ENCODE data around the gene UTF1. TPM values are rescaled to one million over a fixed set of nuclear protein-coding genes. Genes with fewer than 3 reads are reported as not detected.

Gene UTF1
- polyA plus RNA-seq, 3 donors = 0.14 to 0.48 (median 0.24) TPM

- peak overlapping the region; percentile 89 to 97 (median 96) for H3K27ac Mint-ChIP-seq
- H3K4me1 Mint-ChIP-seq = peaks cover 24% of the 10 kb centered on the region
- H3K4me3 ChIP-seq (replicated peaks in 1 of 3; ENCODE audit: low read depth in 2 of 3, low read length in 3 of 3) = peak overlapping the region; percentile 40 to 76 (median 55)
- H3K27me3 ChIP-seq (ENCODE audit: control insufficient read depth in 2 of 2, insufficient read depth in 2 of 2, low read length in 2 of 2) = peaks cover 6 to 54% of the 10 kb centered on the region in 2 donors
- no peaks in the 10 kb centered on the region for H3K79me2 ChIP-seq (ENCODE audit: insufficient read depth, low read length)
- H4K20me1 ChIP-seq (ENCODE audit: insufficient read depth, low read length) = no peaks in the 10 kb centered on the region
- intact Hi-C loops (cut with micrococcal nuclease) = loop anchor here in 1 of 2 donors (10.0 kb wide), 1 partner anchor 91 kb away; no protein-coding TSS in a partner anchor
- peaks cover 0 to 3% of the 10 kb centered on the region in 2 donors for H3K9me3 ChIP-seq (replicated peaks in 1 of 2; ENCODE audit: control insufficient read depth in 1 of 2, insufficient read depth in 1 of 2, low read length in 2 of 2)
- peaks cover 9 to 20% of the 10 kb centered on the region in 2 donors for H3K36me3 Mint-ChIP-seq
- H3K9ac ChIP-seq (ENCODE audit: insufficient read depth, low read length, poor library complexity, severe bottlenecking) = peak overlapping the region; percentile 87
- H3K4me2 ChIP-seq (replicated peaks; ENCODE audit: extremely low read depth, low read length, poor library complexity, severe bottlenecking) = peak overlapping the region; percentile 74
- H3K36me3 ChIP-seq (replicated peaks in 1 of 2; ENCODE audit: control insufficient read depth in 1 of 2, insufficient read depth in 2 of 2, low read length in 2 of 2) = no peaks in the 10 kb centered on the region
- peak overlapping the region; percentile 76 to 86 for H3K4me3 Mint-ChIP-seq
- peak overlapping the region; percentile 89 to 92 for H3K27ac ChIP-seq (ENCODE audit: low read depth in 1 of 2, low read length in 2 of 2)
- peak overlapping the region; percentile 74 for H2AFZ ChIP-seq (ENCODE audit: insufficient read depth, low read depth, low read length, poor library complexity, severe bottlenecking)
- H3K9me3 Mint-ChIP-seq = peaks cover 2 to 17% (median 12%) of the 10 kb centered on the region in 7 donors
- peak; percentile 61 to 71 (median 66) for DNase-seq
- peaks cover 47 to 66% of the 10 kb centered on the region in 2 donors for H3K4me1 ChIP-seq (ENCODE audit: control insufficient read depth in 1 of 2, insufficient read depth in 2 of 2, low read length in 2 of 2)
- peaks cover 40 to 75% (median 55%) of the 10 kb centered on the region in 3 donors for H3K27me3 Mint-ChIP-seq (ENCODE audit: low read depth in 3 of 3)
- WGBS (ENCODE audit: insufficient coverage) = 2% methylated on average over 40 of the region's 48 CpGs
- no peak for TF ChIP-seq CTCF (IDR thresholded peaks at IDR 0.05)
Observed at GRCh38 chr10:133235265-133235855, 5.3 kb downstream of the UTF1 start.

- peaks cover 44 to 78% (median 58%) of the 10 kb centered on the region in 3 donors for H3K27me3 Mint-ChIP-seq (ENCODE audit: low read depth in 3 of 3)
- Histone ChIP-seq H3K36me3 (replicated peaks in 1 of 2; ENCODE audit: control insufficient read depth in 1 of 2, insufficient read depth in 2 of 2, low read length in 2 of 2) (no peaks in the 10 kb centered on the region), H3K9me3 (replicated peaks in 1 of 2; ENCODE audit: control insufficient read depth in 1 of 2, insufficient read depth in 1 of 2, low read length in 2 of 2) (peaks cover 0 to 3% of the 10 kb centered on the region in 2 donors), H3K79me2 (ENCODE audit: insufficient read depth, low read length) (no peaks in the 10 kb centered on the region), H3K4me1 (ENCODE audit: control insufficient read depth in 1 of 2, insufficient read depth in 2 of 2, low read length in 2 of 2) (peaks cover 51 to 66% of the 10 kb centered on the region in 2 donors), H2AFZ (ENCODE audit: insufficient read depth, low read depth, low read length, poor library complexity, severe bottlenecking) (peak overlapping the region; percentile 74), H4K20me1 (ENCODE audit: insufficient read depth, low read length) (no peaks in the 10 kb centered on the region), H3K9ac (ENCODE audit: insufficient read depth, low read length, poor library complexity, severe bottlenecking) (peak overlapping the region; percentile 87), H3K4me2 (replicated peaks; ENCODE audit: extremely low read depth, low read length, poor library complexity, severe bottlenecking) (peak overlapping the region; percentile 74), H3K27me3 (ENCODE audit: control insufficient read depth in 2 of 2, insufficient read depth in 2 of 2, low read length in 2 of 2) (peaks cover 6 to 55% of the 10 kb centered on the region in 2 donors), H3K4me3 (replicated peaks in 1 of 3; ENCODE audit: low read depth in 2 of 3, low read length in 3 of 3) (peak overlapping the region; percentile 40 to 76 (median 55)), H3K27ac (ENCODE audit: low read depth in 1 of 2, low read length in 2 of 2) (peak overlapping the region; percentile 89 to 92)
- 0% methylated on average over 15 of the region's 18 CpGs for WGBS (ENCODE audit: insufficient coverage)
- intact Hi-C loops (cut with micrococcal nuclease) = loop anchor here (2.0 to 10.0 kb wide), 3 partner anchors 21 to 91 kb away; no protein-coding TSS in a partner anchor
- H3K9me3 Mint-ChIP-seq = peaks cover 2 to 16% (median 12%) of the 10 kb centered on the region in 7 donors
- peak; percentile 61 to 78 (median 75) for DNase-seq
- peak overlapping the region; percentile 88 to 97 (median 94) for H3K27ac Mint-ChIP-seq
- H3K36me3 Mint-ChIP-seq = peaks cover 9 to 20% of the 10 kb centered on the region in 2 donors
- TF ChIP-seq CTCF (IDR thresholded peaks at IDR 0.05) = no peak
- peaks cover 28% of the 10 kb centered on the region for H3K4me1 Mint-ChIP-seq
- peak overlapping the region; percentile 76 to 81 for H3K4me3 Mint-ChIP-seq
Observed at GRCh38 chr10:133235932-133236331, 5.9 kb downstream of the UTF1 start.

All from CD14-positive monocyte (primary cell).